Ascending aorta (tissue), 2 donors: ENCODE results near the gene FOXG1. TPM values are rescaled to one million over a fixed set of nuclear protein-coding genes. Genes with fewer than 3 reads are reported as not detected.

Source experiments
- DNase-seq, 2 donors: peaks; one replicate each; pipeline ENCODE4 v3.0.0-alpha.2; 2019; ENCODE audit warnings: low spot score in 2 of 2
- H3K27ac ChIP-seq, 2 donors: fragments of 200-600 bp; sonication (generic); one replicate each; pipeline ENCODE4 v1.5.1; 2016 to 2017; ENCODE audit warnings: mild to moderate bottlenecking in 1 of 2
- H3K27me3 ChIP-seq: fragments of 200-600 bp; sonication (generic); one replicate; pipeline ENCODE4 v1.5.1; 2017
- H3K36me3 ChIP-seq, 2 donors: fragments of 200-600 bp; sonication (generic); one replicate each; pipeline ENCODE4 v1.5.1; 2016
- H3K4me1 ChIP-seq, 2 donors: fragments of 200-600 bp; sonication (generic); one replicate each; pipeline ENCODE4 v1.5.1; 2016 to 2017; ENCODE audit warnings: mild to moderate bottlenecking in 1 of 2
- H3K4me3 ChIP-seq, 2 donors: fragments of 200-600 bp; sonication (generic); one replicate each; pipeline ENCODE4 v1.5.1; 2016 to 2017; ENCODE audit warnings: mild to moderate bottlenecking in 1 of 2
- H3K9me3 ChIP-seq, 2 donors: fragments of 200-600 bp; sonication (generic); one replicate each; pipeline ENCODE4 v1.5.1; 2016
- CTCF ChIP-seq, 3 experiments: fragments of 200-600 bp in 2 of 3; fragments of 450-650 bp in 1 of 3; sonication (generic) in 2 of 3; IDR thresholded peaks; one replicate each; pipeline ENCODE4 v1.5.1; 2016 to 2019; ENCODE audit warnings: antibody characterized with exemption in 3 of 3, mild to moderate bottlenecking in 1 of 3, moderate library complexity in 1 of 3
- intact Hi-C: fragments of 100-400 bp; cut with DNase I; formaldehyde crosslinking; loops from one replicate; pipeline ENCODE4 v1.15.1; 2023
- total RNA-seq: library from RNA; depleted of rRNA; stranded (reverse); fragments of >200 nt; gene quantifications from one replicate; pipeline ENCODE4 v1.1.0, GENCODE V29; 2016

The FOXG1 gene
- total RNA-seq, 1 donor from 2014 or later: not detected

GRCh38 chr14:28762303-28762954, 4.2 kb upstream of the FOXG1 start:
- DNase-seq: no peak
- H3K27ac ChIP-seq: no peak overlapping the region
- H3K36me3 ChIP-seq: no peaks in the 10 kb centered on the region
- TF ChIP-seq CTCF (IDR thresholded peaks at IDR 0.05): no peak
- H3K4me1 ChIP-seq: peaks cover 6 to 8% of the 10 kb centered on the region in 2 donors
- no peaks in the 10 kb centered on the region for H3K9me3 ChIP-seq
- H3K4me3 ChIP-seq: no peak overlapping the region
- peaks cover 26% of the 10 kb centered on the region for H3K27me3 ChIP-seq
- intact Hi-C loops: no loop called here

GRCh38 chr14:28762955-28763326, 3.6 kb upstream of the FOXG1 start:
- no peaks in the 10 kb centered on the region for H3K9me3 ChIP-seq
- TF ChIP-seq CTCF (IDR thresholded peaks at IDR 0.05): no peak
- H3K27ac ChIP-seq: no peak overlapping the region
- H3K4me3 ChIP-seq: no peak overlapping the region
- no peak for DNase-seq
- H3K4me1 ChIP-seq: peaks cover 6 to 8% of the 10 kb centered on the region in 2 donors
- intact Hi-C loops: no loop called here
- no peaks in the 10 kb centered on the region for H3K36me3 ChIP-seq
- peaks cover 29% of the 10 kb centered on the region for H3K27me3 ChIP-seq

GRCh38 chr14:28763751-28764256, 2.8 kb upstream of the FOXG1 start:
- H3K27ac ChIP-seq: no peak overlapping the region
- H3K4me3 ChIP-seq: no peak overlapping the region
- DNase-seq: no peak
- H3K36me3 ChIP-seq: no peaks in the 10 kb centered on the region
- H3K4me1 ChIP-seq: peaks cover 6 to 8% of the 10 kb centered on the region in 2 donors
- H3K27me3 ChIP-seq: peaks cover 31% of the 10 kb centered on the region
- no peak for TF ChIP-seq CTCF (IDR thresholded peaks at IDR 0.05)
- H3K9me3 ChIP-seq: no peaks in the 10 kb centered on the region
- intact Hi-C loops: no loop called here

- Histone ChIP-seq H3K4me1 (peaks cover 6 to 8% of the 10 kb centered on the region in 2 donors), H3K9me3 (no peaks in the 10 kb centered on the region), H3K36me3 (no peaks in the 10 kb centered on the region), H3K27ac (no peak overlapping the region), H3K27me3 (peaks cover 37% of the 10 kb centered on the region), H3K4me3 (no peak overlapping the region)
- no peak for TF ChIP-seq CTCF (IDR thresholded peaks at IDR 0.05)
- intact Hi-C loops: no loop called here
- DNase-seq: no peak
These were observed 2.1 kb upstream of the FOXG1 start for GRCh38 chr14:28764257-28765160.

- Histone ChIP-seq H3K27ac (no peak overlapping the region), H3K9me3 (no peaks in the 10 kb centered on the region), H3K36me3 (no peaks in the 10 kb centered on the region), H3K27me3 (peaks cover 37% of the 10 kb centered on the region), H3K4me3 (peak overlapping the region in 1 of 2 donors; percentile 58), H3K4me1 (peaks cover 6 to 8% of the 10 kb centered on the region in 2 donors)
- DNase-seq: no peak
- no peak for TF ChIP-seq CTCF (IDR thresholded peaks at IDR 0.05)
- intact Hi-C loops: no loop called here
These were observed 1.3 kb upstream of the FOXG1 start for GRCh38 chr14:28765169-28765830.
